Activated effector memory CD4-positive, alpha-beta T cell treated with anti-CD3 and anti-CD28 coated beads, Interleukin-2, amount 50 U/mL, for 16 hours (primary cell): ENCODE data around the gene FZD2.
"Not testable (repeated sequence)": the region's sequence is repeated elsewhere in the genome, so short reads cannot be mapped to it uniquely, and the experiment has no call there.

Source experiments
- DNase-seq: peaks from one replicate; pipeline ENCODE4 v3.0.0-alpha.2; 2020

The FZD2 gene

GRCh38 chr17:44547625-44548267 is 9.5 kb upstream of the FZD2 start:
- DNase-seq, result no peak

GRCh38 chr17:44548376-44549230 is 8.7 kb upstream of the FZD2 start:
- no peak for DNase-seq

GRCh38 chr17:44549686-44550085 is 7.6 kb upstream of the FZD2 start:
- no peak for DNase-seq

- DNase-seq, result no peak
These were observed 4.9 kb upstream of the FZD2 start for GRCh38 chr17:44552361-44552760.

- DNase-seq, result no peak
These were observed 2.2 kb upstream of the FZD2 start for GRCh38 chr17:44555099-44555498.

GRCh38 chr17:44556166-44556831 is 985 bp upstream of the FZD2 start:
- no peak for DNase-seq

GRCh38 chr17:44557651-44558285 is 484 bp downstream of the FZD2 start:
- DNase-seq, result peak; percentile 68

- DNase-seq, result no peak
These were observed 1.0 kb downstream of the FZD2 start for GRCh38 chr17:44558334-44558709.

GRCh38 chr17:44558710-44559633 is 1.7 kb downstream of the FZD2 start:
- no peak for DNase-seq

GRCh38 chr17:44559634-44560554 is 2.6 kb downstream of the FZD2 start:
- DNase-seq, result no peak

- DNase-seq, result no peak
These were observed 3.9 kb downstream of the FZD2 start for GRCh38 chr17:44561237-44561623.

- no peak for DNase-seq
These were observed 7.1 kb downstream of the FZD2 start for GRCh38 chr17:44564429-44564828.

- DNase-seq, result no peak
These were observed 8.7 kb downstream of the FZD2 start for GRCh38 chr17:44565866-44566443.

GRCh38 chr17:44568311-44568944 is 11.1 kb downstream of the FZD2 start:
- not testable (repeated sequence) for DNase-seq

- no peak for DNase-seq
These were observed 11.9 kb downstream of the FZD2 start for GRCh38 chr17:44568945-44569858.

- DNase-seq, result no peak
These were observed 15.5 kb downstream of the FZD2 start for GRCh38 chr17:44572801-44573200.

GRCh38 chr17:44575403-44575802 is 18.1 kb downstream of the FZD2 start:
- no peak for DNase-seq

GRCh38 chr17:44578947-44579346 is 21.7 kb downstream of the FZD2 start:
- no peak for DNase-seq

GRCh38 chr17:44581868-44582267 is 24.6 kb downstream of the FZD2 start:
- no peak for DNase-seq
